HCT116 (cell line): ENCODE measurements around the gene PLB1.

ENCODE experiments used
- CEBPB ChIP-seq: IDR thresholded peaks from 2 replicates; pipeline ENCODE4 v1.6.1; 2012; ENCODE audit warnings: low read depth
- CTCF ChIP-seq, 3 experiments: fragments of 200-600 bp in 1 of 3; sonication (generic) in 1 of 3; IDR thresholded peaks in 2 of 3; conservative IDR thresholded peaks in 1 of 3; 2 replicates each; pipeline ENCODE4 v1.5.1; 2012 to 2017; ENCODE audit warnings: low read depth in 2 of 3, low read length in 2 of 3, antibody characterized with exemption in 1 of 3, borderline replicate concordance in 1 of 3, control low read depth in 1 of 3, mild to moderate bottlenecking in 1 of 3, mixed read lengths in 1 of 3, mixed run types in 1 of 3, moderate library complexity in 1 of 3; ENCODE audit not compliant: insufficient read depth in 1 of 3
- EZH2phosphoT487 ChIP-seq: fragments of 200-600 bp; IDR thresholded peaks from 2 replicates; pipeline ENCODE4 v1.6.1; 2018; ENCODE audit warnings: antibody characterized with exemption, borderline replicate concordance

- TF ChIP-seq CTCF (IDR thresholded peaks at IDR 0.05 in 2 of 3, conservative IDR thresholded peaks at IDR 0.05 in 1 of 3; ENCODE audit: borderline replicate concordance in 1 of 3, insufficient read depth in 1 of 3, low read depth in 2 of 3, low read length in 2 of 3) (no peak), CEBPB (no peak), EZH2phosphoT487 (no peak)
Observed at GRCh38 chr2:28538652-28539051, 42.8 kb downstream of the PLB1 start.
